ENCODE measurements around the gene SNAPC1.
"Not testable (repeated sequence)": the region's sequence is repeated elsewhere in the genome, so short reads cannot be mapped to it uniquely, and the experiment has no call there.

Gene SNAPC1, protein sequence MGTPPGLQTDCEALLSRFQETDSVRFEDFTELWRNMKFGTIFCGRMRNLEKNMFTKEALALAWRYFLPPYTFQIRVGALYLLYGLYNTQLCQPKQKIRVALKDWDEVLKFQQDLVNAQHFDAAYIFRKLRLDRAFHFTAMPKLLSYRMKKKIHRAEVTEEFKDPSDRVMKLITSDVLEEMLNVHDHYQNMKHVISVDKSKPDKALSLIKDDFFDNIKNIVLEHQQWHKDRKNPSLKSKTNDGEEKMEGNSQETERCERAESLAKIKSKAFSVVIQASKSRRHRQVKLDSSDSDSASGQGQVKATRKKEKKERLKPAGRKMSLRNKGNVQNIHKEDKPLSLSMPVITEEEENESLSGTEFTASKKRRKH

DNA sequence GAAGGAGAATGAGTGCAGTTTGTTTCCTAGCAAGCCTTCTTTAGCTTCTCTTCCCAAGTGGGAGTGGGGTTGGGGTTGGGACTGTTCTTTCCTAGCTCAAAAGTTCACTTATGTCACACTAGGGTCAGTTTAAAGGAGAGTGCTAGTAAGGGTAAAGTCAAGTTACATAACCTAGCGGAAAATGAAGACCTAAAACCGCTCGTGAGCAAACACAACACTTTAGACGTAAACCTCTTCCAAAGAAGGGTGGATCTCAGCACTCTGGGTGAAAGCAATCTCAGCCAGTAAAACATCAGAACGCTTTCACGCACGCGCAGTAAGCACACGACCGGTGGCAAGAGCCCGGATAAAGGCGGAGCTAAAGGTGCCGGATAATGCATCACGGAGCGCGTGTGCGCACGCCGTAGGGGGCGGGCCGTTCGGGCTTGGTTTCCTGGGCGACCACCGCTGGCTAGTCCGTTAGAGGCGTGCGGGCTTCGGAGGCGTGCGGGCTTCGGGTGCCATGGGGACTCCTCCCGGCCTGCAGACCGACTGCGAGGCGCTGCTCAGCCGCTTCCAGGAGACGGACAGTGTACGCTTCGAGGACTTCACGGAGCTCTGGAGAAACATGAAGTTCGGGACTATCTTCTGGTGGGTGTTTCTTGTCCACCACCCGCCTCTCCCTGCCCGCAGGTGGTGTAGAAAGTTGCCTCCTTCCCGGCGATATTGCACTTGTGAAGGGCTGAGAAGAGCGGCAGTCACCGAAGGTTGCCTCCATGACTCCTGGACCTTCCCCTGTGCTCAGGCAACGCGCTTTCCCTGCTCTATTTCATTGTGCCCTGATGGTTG, at the start of gene SNAPC1:
Gene SNAPC1 (plus strand): TSS at position 462 of the 828 bp plus-strand sequence. CDS start 41 bp downstream, at position 503.
- peak; percentile 98 for DNase-seq

- no peak for DNase-seq
These were observed 48.3 kb upstream of the SNAPC1 start for GRCh38 chr14:61713724-61714437.

GRCh38 chr14:61716956-61717355, 45.3 kb upstream of the SNAPC1 start:
- DNase-seq: no peak

DNA sequence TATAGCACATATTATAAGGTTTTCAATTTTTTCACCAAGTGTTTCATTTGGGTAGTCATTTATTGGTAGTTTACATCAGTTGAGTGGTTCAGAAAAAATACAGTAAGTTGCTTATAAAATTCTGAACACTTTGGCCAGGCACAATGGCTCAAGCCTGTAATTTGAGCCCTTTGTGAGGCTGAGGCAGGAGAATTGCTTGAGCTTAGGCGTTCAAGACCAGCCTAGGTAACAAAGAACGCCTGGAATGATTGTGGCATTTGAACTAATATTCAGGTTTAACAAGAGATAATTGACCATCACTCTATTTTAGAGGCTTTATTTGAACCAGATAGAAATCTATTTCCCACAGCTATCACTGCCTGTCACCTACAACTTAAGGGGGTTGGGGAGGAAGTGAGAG, 44.2 kb upstream of the SNAPC1 start:
- DNase-seq: no peak

DNA sequence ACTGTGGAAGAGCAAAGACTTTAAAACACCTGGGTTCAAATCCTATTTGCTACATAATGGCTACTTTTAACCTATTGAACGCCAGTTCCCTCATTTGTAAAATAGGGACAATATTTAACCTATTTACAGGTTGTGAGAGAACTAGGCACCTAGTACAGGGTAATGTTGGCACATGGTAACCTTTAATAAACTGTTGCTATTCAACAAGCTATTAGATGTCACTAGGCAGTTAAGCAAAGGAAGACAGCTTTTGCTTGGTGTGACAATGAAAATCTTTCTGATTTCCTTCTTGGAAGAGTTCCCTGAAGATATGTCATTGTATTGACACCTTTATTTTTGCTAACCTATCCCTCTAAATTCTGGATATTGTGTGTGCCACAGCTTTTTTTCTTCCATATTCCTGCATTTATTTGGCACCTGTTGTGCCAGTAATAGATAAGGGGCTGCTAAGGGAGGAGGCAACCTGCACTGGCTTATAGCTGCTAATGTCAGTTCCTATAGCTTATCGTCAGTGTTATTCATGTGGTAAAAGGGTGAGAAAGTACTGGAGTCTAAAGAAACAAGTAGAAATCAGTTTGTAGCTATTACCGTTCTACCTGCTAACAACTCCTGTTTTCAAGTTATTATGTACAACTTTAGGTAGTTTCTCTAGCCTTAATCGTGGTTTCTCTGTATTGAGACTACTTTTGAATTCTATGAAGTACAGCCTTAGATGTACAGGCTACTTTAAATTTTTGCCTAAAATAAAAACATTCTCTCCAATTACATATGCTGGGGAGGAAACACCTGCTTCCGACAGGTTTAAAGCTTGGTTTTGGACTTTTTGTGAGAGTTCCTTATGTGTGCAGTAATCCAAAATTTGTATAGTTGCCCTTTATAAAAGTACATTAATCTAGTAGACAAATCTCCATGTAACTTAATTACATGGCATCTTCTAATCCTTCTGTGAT, 42.6 kb upstream of the SNAPC1 start:
- peak; percentile 72 for DNase-seq

GRCh38 chr14:61720294-61720661, 41.9 kb upstream of the SNAPC1 start:
- peak; percentile 30 for DNase-seq

GRCh38 chr14:61720741-61721140, 41.5 kb upstream of the SNAPC1 start:
- no peak for DNase-seq

GRCh38 chr14:61724133-61724532, 38.1 kb upstream of the SNAPC1 start:
- DNase-seq: no peak

DNA sequence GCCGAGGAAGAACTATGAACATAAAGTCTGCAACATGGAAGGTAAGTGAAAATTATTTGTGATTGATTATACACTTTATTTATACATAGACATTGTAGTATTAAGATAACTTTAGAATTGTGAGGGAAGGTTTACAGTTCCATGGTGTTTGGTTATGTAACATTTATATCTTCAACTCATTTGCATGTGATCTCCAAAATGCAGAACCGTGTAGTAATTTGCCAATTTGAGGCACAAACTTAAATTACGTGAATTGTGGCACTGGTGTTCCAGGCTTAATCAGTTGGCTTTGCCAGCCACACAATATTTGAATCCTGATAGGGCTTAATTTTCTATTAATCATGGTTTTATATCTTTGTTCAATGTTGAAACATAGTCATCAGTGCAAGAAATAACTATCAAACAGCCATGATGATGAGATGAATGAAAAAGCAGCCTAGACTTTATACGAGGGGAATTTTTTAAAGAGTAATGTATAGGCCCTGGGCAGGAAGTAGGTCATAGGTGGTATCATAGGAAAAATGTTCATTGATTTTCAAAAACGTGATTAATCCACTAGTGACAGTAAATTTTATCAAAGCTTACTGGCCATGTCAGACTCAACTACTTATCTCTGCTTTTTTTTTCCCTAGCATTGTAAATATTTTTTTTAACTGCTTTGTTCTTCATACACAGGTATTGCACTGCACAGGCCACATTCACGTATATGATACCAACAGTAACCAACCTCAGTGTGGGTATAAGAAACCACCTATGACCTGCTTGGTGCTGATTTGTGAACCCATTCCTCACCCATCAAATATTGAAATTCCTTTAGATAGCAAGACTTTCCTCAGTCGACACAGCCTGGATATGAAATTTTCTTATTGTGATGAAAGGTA, 35.2 kb upstream of the SNAPC1 start:
- no peak for DNase-seq

DNA sequence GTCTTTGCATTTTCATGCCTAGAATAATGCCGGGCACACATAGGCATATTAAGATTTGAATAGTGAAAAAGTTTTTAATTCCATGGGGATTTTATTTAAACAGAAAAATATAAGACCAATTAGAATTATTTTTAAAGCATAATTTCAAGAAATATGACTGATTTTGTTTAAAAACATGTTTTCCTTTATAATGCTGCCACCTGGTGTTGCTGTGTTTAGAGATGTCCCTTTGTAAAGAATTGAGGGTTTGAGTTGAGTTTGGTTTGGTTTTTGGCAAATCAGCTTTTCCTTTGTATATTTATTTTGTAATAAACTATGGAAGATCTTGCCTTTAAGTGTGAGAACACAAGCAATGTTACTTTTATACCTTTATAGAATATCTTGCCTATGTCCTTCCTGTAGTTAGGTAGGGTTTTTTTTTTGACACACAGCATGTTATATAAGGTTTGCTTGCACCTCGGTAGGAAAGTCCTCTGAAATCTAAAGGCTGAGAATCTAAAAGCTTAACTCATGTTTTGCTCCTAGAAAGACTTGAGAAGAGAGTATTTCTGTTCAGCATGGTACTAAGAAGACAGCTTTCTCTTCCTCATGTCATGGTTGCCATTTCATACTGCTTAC, 31.4 kb upstream of the SNAPC1 start:
- DNase-seq: peak; percentile 44

- DNase-seq: no peak
These were observed 28.2 kb upstream of the SNAPC1 start for GRCh38 chr14:61733972-61734371.

DNA sequence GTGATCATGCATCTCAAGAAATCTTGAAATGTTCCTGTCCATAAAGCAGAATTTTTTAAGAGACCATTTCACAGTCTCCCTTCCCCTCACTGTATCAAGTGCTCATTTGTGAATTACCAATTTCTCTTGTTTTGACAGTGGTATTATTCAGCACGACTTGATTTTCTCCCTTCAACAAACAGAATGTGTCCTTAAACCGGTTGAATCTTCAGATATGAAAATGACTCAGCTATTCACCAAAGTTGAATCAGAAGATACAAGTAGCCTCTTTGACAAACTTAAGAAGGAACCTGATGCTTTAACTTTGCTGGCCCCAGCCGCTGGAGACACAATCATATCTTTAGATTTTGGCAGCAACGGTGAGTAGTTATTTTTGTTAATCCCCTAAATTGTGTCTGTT, 25.5 kb upstream of the SNAPC1 start:
- no peak for DNase-seq

- DNase-seq: no peak
These were observed 24.3 kb upstream of the SNAPC1 start for GRCh38 chr14:61737915-61738314.

- DNase-seq: no peak
These were observed 23.1 kb upstream of the SNAPC1 start for GRCh38 chr14:61739133-61739532.

DNA sequence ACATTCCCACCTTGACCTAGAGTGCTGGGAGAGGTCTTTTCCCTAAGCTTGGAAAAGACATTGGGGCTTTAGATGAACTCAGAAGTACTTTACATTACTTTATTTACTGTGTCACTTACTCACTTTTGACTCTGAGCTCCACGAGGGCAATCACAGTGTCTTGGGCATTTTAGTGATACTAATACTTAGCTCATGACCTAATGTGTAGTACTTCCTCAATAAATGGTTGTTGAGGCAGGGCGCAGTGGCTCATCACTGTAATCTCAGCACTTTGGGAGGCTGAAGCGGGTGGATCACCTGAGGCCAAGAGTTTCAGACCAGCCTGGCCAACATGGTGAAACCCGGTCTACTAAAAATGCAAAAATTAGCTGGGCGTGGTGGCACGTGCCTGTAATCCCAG, 19.8 kb upstream of the SNAPC1 start:
- no peak for DNase-seq

- DNase-seq: no peak
These were observed 18.0 kb upstream of the SNAPC1 start for GRCh38 chr14:61744238-61744637.

DNA sequence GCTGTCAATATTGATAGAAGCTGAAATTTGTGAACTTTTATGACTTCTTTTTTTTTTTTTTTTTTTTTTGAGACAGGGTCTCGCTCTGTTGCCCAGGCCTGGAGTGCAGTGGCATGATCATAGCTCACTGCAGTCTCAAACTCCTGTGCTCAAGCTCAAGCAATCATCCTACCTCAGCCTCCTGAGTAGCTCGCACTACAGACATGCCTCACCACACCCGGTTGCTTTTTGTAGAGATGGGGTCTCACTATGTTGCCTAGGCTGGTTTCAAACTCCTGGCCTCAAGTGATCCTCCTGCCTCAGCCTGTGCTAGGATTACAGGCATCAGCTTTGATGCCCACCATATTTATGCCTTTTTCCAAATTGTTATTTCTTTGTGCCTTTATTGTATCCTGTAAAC, 15.9 kb upstream of the SNAPC1 start:
- DNase-seq: not testable (repeated sequence)

GRCh38 chr14:61746881-61747280, 15.3 kb upstream of the SNAPC1 start:
- no peak for DNase-seq

DNA sequence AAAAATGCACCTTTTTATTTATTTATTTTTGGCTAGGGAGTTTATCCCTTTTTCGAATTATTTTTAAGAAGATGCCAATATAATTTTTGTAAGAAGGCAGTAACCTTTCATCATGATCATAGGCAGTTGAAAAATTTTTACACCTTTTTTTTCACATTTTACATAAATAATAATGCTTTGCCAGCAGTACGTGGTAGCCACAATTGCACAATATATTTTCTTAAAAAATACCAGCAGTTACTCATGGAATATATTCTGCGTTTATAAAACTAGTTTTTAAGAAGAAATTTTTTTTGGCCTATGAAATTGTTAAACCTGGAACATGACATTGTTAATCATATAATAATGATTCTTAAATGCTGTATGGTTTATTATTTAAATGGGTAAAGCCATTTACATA, 14.9 kb upstream of the SNAPC1 start:
- no peak for DNase-seq

DNA sequence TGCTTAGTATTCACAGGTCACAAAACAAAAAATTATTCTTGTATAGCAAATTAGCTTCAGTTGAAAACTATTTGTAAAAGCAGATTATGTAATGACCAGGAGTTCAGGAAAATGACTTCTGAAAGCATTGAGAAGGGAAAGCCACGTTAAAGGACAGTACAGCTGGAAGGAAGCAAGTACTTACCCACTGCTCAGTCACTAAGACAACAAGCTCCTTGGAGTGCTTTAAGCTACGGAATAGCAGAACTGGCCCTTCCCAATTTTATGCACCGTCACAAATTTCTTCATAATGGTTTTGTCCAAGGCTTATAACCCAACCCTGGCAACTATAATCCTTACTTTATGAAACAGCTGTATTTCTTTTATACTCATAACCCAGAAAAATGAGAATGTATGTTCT, 13.0 kb upstream of the SNAPC1 start:
- DNase-seq: no peak

DNA sequence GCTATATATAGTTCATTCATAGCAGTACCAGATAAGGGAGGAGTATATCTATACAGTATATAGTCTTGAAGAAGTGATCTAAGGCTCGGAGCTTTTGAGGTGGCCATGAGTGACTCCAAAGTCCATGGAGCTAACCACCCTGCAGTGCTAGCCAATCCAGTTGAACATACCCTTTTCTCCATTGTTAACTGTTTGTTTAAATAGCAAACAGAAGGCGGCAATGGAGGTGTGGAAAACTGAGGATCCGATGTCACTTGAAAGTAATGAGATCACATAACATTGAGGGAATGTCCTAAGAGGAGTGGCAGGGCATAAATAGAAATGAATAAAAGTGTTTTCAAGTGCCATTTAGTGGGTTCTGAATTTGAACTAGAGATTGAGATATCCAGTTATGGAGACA, 12.4 kb upstream of the SNAPC1 start:
- no peak for DNase-seq

All from hematopoietic multipotent progenitor cell treated with erythropoietin and hydrocortisone succinate and interleukin-3 and kit ligand, for 8 days (in vitro differentiated cells).